ENCODE measurements around the gene TPH1. TPM values are rescaled to one million over a fixed set of nuclear protein-coding genes. Genes with fewer than 3 reads are reported as not detected.

The TPH1 gene
- total and polyA plus RNA-seq, 10 of the 15 experiments (the other 5 are each of a cell fraction or from before 2014, with no cell fraction given) = 0.05 to 0.82 (median 0.29) TPM

DNA sequence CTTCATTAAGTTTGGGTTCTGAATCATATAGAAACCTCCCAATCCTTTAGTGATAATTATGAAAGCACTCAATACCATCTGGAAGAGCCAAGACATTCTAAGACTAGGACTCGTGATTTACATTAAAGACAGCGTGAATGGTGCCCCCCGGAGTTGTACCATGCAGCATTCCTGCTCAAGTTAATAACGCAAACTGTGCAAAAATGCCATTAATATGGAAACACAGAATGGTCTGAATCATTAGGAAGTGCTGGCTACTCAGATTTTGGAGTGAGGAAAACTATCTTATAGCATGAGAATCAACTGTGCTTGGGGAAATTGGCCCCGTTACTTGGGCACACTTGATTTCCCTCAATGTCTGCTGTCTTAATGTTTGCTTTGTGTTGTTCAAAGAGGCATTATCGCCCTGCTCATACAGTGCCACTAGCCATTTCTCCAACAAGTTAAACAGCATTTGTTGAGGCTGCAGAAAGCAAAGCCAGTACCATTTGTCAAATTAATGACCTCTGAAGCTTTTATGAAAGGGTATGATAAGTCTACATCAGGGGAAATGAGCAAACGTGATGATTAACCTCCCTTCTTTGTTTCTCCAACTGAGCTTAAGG, 18.5 kb upstream of the TPH1 start:
- 97% methylated on average over 7 of the region's 7 CpGs for WGBS (ENCODE audit: insufficient coverage, insufficient replicate concordance, low lambda C conversion rate, missing lambda C conversion rate)
- TF ChIP-seq CBX3 (IDR thresholded peaks at IDR 0.05; ENCODE audit: borderline replicate concordance, low read depth) (no peak), TCF12 (IDR thresholded peaks at IDR 0.05; ENCODE audit: low read depth, low read length) (no peak), BMI1 (IDR thresholded peaks at IDR 0.05; ENCODE audit: borderline replicate concordance) (no peak), ZNF384 (IDR thresholded peaks at IDR 0.05; ENCODE audit: borderline replicate concordance, low read depth, low read length) (no peak), IKZF2 (IDR thresholded peaks at IDR 0.05) (no peak), RCOR1 (conservative IDR thresholded peaks at IDR 0.05; ENCODE audit: low read depth, low read length) (no peak), SIX5 (IDR thresholded peaks at IDR 0.05; ENCODE audit: low read depth, low read length, severe bottlenecking) (no peak), ZNF622 (IDR thresholded peaks at IDR 0.05) (no peak), PML (IDR thresholded peaks at IDR 0.05; ENCODE audit: low read length) (no peak), ETV6 (conservative IDR thresholded peaks at IDR 0.05 in 1 of 2, IDR thresholded peaks at IDR 0.05 in 1 of 2; ENCODE audit: borderline replicate concordance in 1 of 2, low read depth in 1 of 2) (no peak), MTA2 (IDR thresholded peaks at IDR 0.05; ENCODE audit: low read depth) (no peak)
- TF ChIP-seq, protein P1, sequence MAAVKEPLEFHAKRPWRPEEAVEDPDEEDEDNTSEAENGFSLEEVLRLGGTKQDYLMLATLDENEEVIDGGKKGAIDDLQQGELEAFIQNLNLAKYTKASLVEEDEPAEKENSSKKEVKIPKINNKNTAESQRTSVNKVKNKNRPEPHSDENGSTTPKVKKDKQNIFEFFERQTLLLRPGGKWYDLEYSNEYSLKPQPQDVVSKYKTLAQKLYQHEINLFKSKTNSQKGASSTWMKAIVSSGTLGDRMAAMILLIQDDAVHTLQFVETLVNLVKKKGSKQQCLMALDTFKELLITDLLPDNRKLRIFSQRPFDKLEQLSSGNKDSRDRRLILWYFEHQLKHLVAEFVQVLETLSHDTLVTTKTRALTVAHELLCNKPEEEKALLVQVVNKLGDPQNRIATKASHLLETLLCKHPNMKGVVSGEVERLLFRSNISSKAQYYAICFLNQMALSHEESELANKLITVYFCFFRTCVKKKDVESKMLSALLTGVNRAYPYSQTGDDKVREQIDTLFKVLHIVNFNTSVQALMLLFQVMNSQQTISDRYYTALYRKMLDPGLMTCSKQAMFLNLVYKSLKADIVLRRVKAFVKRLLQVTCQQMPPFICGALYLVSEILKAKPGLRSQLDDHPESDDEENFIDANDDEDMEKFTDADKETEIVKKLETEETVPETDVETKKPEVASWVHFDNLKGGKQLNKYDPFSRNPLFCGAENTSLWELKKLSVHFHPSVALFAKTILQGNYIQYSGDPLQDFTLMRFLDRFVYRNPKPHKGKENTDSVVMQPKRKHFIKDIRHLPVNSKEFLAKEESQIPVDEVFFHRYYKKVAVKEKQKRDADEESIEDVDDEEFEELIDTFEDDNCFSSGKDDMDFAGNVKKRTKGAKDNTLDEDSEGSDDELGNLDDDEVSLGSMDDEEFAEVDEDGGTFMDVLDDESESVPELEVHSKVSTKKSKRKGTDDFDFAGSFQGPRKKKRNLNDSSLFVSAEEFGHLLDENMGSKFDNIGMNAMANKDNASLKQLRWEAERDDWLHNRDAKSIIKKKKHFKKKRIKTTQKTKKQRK (IDR thresholded peaks at IDR 0.05; ENCODE audit: low read depth, low read length) = no peak
- TF ChIP-seq, protein P2, sequence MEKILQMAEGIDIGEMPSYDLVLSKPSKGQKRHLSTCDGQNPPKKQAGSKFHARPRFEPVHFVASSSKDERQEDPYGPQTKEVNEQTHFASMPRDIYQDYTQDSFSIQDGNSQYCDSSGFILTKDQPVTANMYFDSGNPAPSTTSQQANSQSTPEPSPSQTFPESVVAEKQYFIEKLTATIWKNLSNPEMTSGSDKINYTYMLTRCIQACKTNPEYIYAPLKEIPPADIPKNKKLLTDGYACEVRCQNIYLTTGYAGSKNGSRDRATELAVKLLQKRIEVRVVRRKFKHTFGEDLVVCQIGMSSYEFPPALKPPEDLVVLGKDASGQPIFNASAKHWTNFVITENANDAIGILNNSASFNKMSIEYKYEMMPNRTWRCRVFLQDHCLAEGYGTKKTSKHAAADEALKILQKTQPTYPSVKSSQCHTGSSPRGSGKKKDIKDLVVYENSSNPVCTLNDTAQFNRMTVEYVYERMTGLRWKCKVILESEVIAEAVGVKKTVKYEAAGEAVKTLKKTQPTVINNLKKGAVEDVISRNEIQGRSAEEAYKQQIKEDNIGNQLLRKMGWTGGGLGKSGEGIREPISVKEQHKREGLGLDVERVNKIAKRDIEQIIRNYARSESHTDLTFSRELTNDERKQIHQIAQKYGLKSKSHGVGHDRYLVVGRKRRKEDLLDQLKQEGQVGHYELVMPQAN (conservative IDR thresholded peaks at IDR 0.05) = no peak
- TF ChIP-seq, protein P3, sequence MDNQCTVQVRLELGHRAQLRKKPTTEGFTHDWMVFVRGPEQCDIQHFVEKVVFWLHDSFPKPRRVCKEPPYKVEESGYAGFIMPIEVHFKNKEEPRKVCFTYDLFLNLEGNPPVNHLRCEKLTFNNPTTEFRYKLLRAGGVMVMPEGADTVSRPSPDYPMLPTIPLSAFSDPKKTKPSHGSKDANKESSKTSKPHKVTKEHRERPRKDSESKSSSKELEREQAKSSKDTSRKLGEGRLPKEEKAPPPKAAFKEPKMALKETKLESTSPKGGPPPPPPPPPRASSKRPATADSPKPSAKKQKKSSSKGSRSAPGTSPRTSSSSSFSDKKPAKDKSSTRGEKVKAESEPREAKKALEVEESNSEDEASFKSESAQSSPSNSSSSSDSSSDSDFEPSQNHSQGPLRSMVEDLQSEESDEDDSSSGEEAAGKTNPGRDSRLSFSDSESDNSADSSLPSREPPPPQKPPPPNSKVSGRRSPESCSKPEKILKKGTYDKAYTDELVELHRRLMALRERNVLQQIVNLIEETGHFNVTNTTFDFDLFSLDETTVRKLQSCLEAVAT (IDR thresholded peaks at IDR 0.05) = no peak
- TF ChIP-seq, protein P4, sequence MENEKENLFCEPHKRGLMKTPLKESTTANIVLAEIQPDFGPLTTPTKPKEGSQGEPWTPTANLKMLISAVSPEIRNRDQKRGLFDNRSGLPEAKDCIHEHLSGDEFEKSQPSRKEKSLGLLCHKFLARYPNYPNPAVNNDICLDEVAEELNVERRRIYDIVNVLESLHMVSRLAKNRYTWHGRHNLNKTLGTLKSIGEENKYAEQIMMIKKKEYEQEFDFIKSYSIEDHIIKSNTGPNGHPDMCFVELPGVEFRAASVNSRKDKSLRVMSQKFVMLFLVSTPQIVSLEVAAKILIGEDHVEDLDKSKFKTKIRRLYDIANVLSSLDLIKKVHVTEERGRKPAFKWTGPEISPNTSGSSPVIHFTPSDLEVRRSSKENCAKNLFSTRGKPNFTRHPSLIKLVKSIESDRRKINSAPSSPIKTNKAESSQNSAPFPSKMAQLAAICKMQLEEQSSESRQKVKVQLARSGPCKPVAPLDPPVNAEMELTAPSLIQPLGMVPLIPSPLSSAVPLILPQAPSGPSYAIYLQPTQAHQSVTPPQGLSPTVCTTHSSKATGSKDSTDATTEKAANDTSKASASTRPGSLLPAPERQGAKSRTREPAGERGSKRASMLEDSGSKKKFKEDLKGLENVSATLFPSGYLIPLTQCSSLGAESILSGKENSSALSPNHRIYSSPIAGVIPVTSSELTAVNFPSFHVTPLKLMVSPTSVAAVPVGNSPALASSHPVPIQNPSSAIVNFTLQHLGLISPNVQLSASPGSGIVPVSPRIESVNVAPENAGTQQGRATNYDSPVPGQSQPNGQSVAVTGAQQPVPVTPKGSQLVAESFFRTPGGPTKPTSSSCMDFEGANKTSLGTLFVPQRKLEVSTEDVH (IDR thresholded peaks at IDR 0.05; ENCODE audit: low read depth, partially characterized antibody) = no peak

More for the DNA sequence above, 18.5 kb upstream of the TPH1 start:
- Histone ChIP-seq H3K27ac (ENCODE audit: control insufficient read depth, insufficient read depth) (no peak overlapping the region), H3K4me2 (ENCODE audit: control insufficient read depth, insufficient read depth) (no peak overlapping the region), H3K4me3 (no peak overlapping the region), H3K9me3 (replicated peaks; ENCODE audit: control insufficient read depth, insufficient read depth, low read length) (no peaks in the 10 kb centered on the region), H3K4me1 (ENCODE audit: control insufficient read depth, insufficient read depth, low read length) (no peaks in the 10 kb centered on the region), H3K9ac (ENCODE audit: control insufficient read depth, insufficient read depth, low read length) (no peak overlapping the region), H3K27me3 (replicated peaks in 1 of 2; ENCODE audit: control insufficient read depth in 2 of 2, insufficient read depth in 2 of 2, low read length in 1 of 2) (no peaks in the 10 kb centered on the region), H4K20me1 (ENCODE audit: control insufficient read depth, insufficient read depth) (no peaks in the 10 kb centered on the region), H3K36me3 (ENCODE audit: control insufficient read depth in 2 of 2, insufficient read depth in 2 of 2, low read length in 1 of 2) (no peaks in the 10 kb centered on the region), H3K79me2 (ENCODE audit: control insufficient read depth, insufficient read depth, low read length) (no peaks in the 10 kb centered on the region), H2AFZ (ENCODE audit: control insufficient read depth, low read depth, low read length) (no peak overlapping the region)
- POLR2A ChIA-PET = no interaction called here
- FAIRE-seq (no peak), DNase-seq (ENCODE audit: low read depth, low spot score) (no peak), ATAC-seq (no peak)
- BruUV-seq (replicated peaks) = no TSS peak
- in situ Hi-C loops (cut with MboI) = no loop called here
- CTCF ChIA-PET = no interaction called here
- SMC1A ChIA-PET (ENCODE audit: uncharacterized antibody, unreplicated experiment) = no interaction called here
- RAD21 ChIA-PET (ENCODE audit: unreplicated experiment) = no interaction called here
- intact Hi-C loops (cut with micrococcal nuclease; ENCODE audit: unreplicated experiment) = no loop called here
